HG02943 (cell line): Measurements from ENCODE around the gene ETHE1.

ENCODE experiments used
- ATAC-seq: cut with Tn5 transposase; IDR thresholded peaks from one replicate; pipeline ENCODE4 v1.9.1; 2021; ENCODE audit warnings: mild to moderate bottlenecking, low read depth, moderate library complexity; ENCODE audit not compliant: unreplicated experiment

ETHE1 gene

GRCh38 chr19:43526884-43527859 lies at the start of gene ETHE1:
ETHE1 (minus strand) TSS chr19:43527201; CDS start chr19:43527177, 24 bp downstream.
- ATAC-seq: peak; percentile 65

GRCh38 chr19:43575955-43576878 lies 49.2 kb upstream of the ETHE1 start:
- no peak for ATAC-seq

GRCh38 chr19:43575156-43575950 lies 48.4 kb upstream of the ETHE1 start, which contains the start of the genes PINLYP and XRCC1:
PINLYP (plus strand) TSS chr19:43575801; CDS start chr19:43577192, 1,391 bp downstream.
XRCC1 (minus strand) TSS chr19:43575527; CDS start chr19:43575458, 69 bp downstream.
- ATAC-seq: peak; percentile 96

GRCh38 chr19:43574424-43575155 lies 47.6 kb upstream of the ETHE1 start:
- ATAC-seq: no peak

- no peak for ATAC-seq
Measured at GRCh38 chr19:43572171-43572588, 45.2 kb upstream of the ETHE1 start.

GRCh38 chr19:43570174-43570791 lies 43.3 kb upstream of the ETHE1 start:
- ATAC-seq: no peak

GRCh38 chr19:43569657-43570056 lies 42.7 kb upstream of the ETHE1 start:
- ATAC-seq: no peak

GRCh38 chr19:43564800-43565199 lies 37.8 kb upstream of the ETHE1 start:
- ATAC-seq: no peak

- no peak for ATAC-seq
Measured at GRCh38 chr19:43563816-43564457, 36.9 kb upstream of the ETHE1 start.

GRCh38 chr19:43562698-43563241 lies 35.8 kb upstream of the ETHE1 start:
- ATAC-seq: peak; percentile 67

- ATAC-seq: no peak
Measured at GRCh38 chr19:43562226-43562697, 35.3 kb upstream of the ETHE1 start.

GRCh38 chr19:43561139-43561970 lies 34.4 kb upstream of the ETHE1 start:
- no peak for ATAC-seq

- ATAC-seq: no peak
Measured at GRCh38 chr19:43560687-43561086, 33.7 kb upstream of the ETHE1 start.

GRCh38 chr19:43555185-43555770 lies 28.3 kb upstream of the ETHE1 start:
- no peak for ATAC-seq

- ATAC-seq: no peak
Measured at GRCh38 chr19:43554317-43554895, 27.4 kb upstream of the ETHE1 start.

GRCh38 chr19:43553656-43554055 lies 26.7 kb upstream of the ETHE1 start:
- no peak for ATAC-seq
